PC-3 (cell line): ENCODE measurements around the gene TGM5. TPM values are rescaled to one million over a fixed set of nuclear protein-coding genes. Genes with fewer than 3 reads are reported as not detected.

ENCODE experiments used
- ATAC-seq: fragments of 200-7000 bp; cut with Tn5 transposase; 2 replicates; pipeline ENCODE4 v1.9.1; 2020; ENCODE audit warnings: mild to moderate bottlenecking, moderate library complexity
- BruUV-seq: library from RNA; stranded (reverse); fragments of 400-500 nt; replicated peaks from 2 replicates; lab custom pipeline; 2021; lab: Mats Ljungman, UMichigan
- CTCF ChIA-PET: fragments of 300-600 bp; sonication (Branson Sonifier 250); formaldehyde crosslinking; loops from one replicate; lab custom pipeline; 2022; ENCODE audit warnings: antibody characterized with exemption; lab: Charles Lee
- POLR2A ChIA-PET: fragments of 300-600 bp; sonication (Branson Sonifier 250); formaldehyde crosslinking; loops from one replicate; lab custom pipeline; 2022; ENCODE audit warnings: antibody characterized with exemption; ENCODE audit not compliant: unreplicated experiment; lab: Charles Lee
- DNase-seq: peaks from one replicate; pipeline ENCODE4 v3.0.0-alpha.2; 2015
- H2AFZ ChIP-seq: fragments of 300-600 bp; sonication (generic); 2 replicates; pipeline ENCODE4 v1.6.0; 2016; ENCODE audit warnings: antibody characterized with exemption, low read length
- H3F3A ChIP-seq: fragments of 300-600 bp; sonication (generic); one replicate; pipeline ENCODE4 v1.6.0; 2017; ENCODE audit warnings: antibody characterized with exemption, low read length, control low read depth, mild to moderate bottlenecking; ENCODE audit not compliant: unreplicated experiment
- H3K27ac ChIP-seq: fragments of 300-600 bp; sonication (generic); 2 replicates; pipeline ENCODE4 v1.5.1; 2016; ENCODE audit warnings: mild to moderate bottlenecking, low read length
- H3K27me3 ChIP-seq: fragments of 300-600 bp; sonication (generic); 2 replicates; pipeline ENCODE4 v1.6.1; 2016; ENCODE audit warnings: low read length, mixed read lengths
- H3K36me3 ChIP-seq: fragments of 300-600 bp; sonication (generic); 2 replicates; pipeline ENCODE4 v1.6.1; 2016; ENCODE audit warnings: low read depth, mixed run types, low read length, mixed read lengths
- H3K4me1 ChIP-seq: fragments of 300-600 bp; sonication (generic); 2 replicates; pipeline ENCODE4 v1.5.1; 2016; ENCODE audit warnings: low read length; ENCODE audit not compliant: insufficient read depth
- H3K4me2 ChIP-seq: fragments of 300-600 bp; sonication (generic); 2 replicates; pipeline ENCODE4 v1.6.0; 2016; ENCODE audit warnings: low read length
- H3K4me3 ChIP-seq: fragments of 300-600 bp; sonication (generic); 2 replicates; pipeline ENCODE4 v1.5.1; 2016; ENCODE audit warnings: mild to moderate bottlenecking, low read length, mixed read lengths
- H3K79me2 ChIP-seq: fragments of 300-600 bp; sonication (generic); 2 replicates; pipeline ENCODE4 v1.6.1; 2017; ENCODE audit warnings: low read length, mixed read lengths
- H3K9ac ChIP-seq: fragments of 300-600 bp; sonication (generic); 2 replicates; pipeline ENCODE4 v1.6.0; 2016; ENCODE audit warnings: mild to moderate bottlenecking, low read length
- H3K9me2 ChIP-seq: fragments of 300-600 bp; sonication (generic); replicated peaks from 2 replicates; pipeline ENCODE4 v1.6.1; 2016; ENCODE audit warnings: mixed run types, low read length, mixed read lengths
- H3K9me3 ChIP-seq: fragments of 300-600 bp; sonication (generic); 2 replicates; pipeline ENCODE4 v1.6.1; 2016; ENCODE audit warnings: low read length, mixed read lengths
- H4K20me1 ChIP-seq: fragments of 300-600 bp; sonication (generic); 2 replicates; pipeline ENCODE4 v1.6.1; 2016; ENCODE audit warnings: low read length, mixed read lengths
- EZH2 ChIP-seq: fragments of 300-600 bp; sonication (generic); IDR thresholded peaks from one replicate; pipeline ENCODE4 v1.6.1; 2017; ENCODE audit warnings: antibody characterized with exemption, mild to moderate bottlenecking, low read length; ENCODE audit not compliant: unreplicated experiment
- EZH2phosphoT487 ChIP-seq: fragments of 300-600 bp; sonication (generic); IDR thresholded peaks from 2 replicates; pipeline ENCODE4 v1.6.1; 2018; ENCODE audit warnings: mild to moderate bottlenecking, antibody characterized with exemption, low read length, borderline replicate concordance
- intact Hi-C: fragments of 100-400 bp; cut with micrococcal nuclease; formaldehyde crosslinking; loops from 2 replicates; pipeline ENCODE4 v1.9.0; 2023
- total RNA-seq: library from RNA; depleted of rRNA; stranded (reverse); fragments of >200 nt; gene quantifications from 2 replicates; pipeline ENCODE4 v1.2.3, GENCODE V29; 2014
- TF ChIP-seq, protein P1 (sequence below): fragments of 300-600 bp; sonication (generic); conservative IDR thresholded peaks from 2 replicates; pipeline ENCODE4 v1.5.1; 2017; ENCODE audit warnings: antibody characterized with exemption, low read depth, mild to moderate bottlenecking, low read length

The TGM5 gene
- total RNA-seq, 1 experiment from 2014 or later: not detected

DNA sequence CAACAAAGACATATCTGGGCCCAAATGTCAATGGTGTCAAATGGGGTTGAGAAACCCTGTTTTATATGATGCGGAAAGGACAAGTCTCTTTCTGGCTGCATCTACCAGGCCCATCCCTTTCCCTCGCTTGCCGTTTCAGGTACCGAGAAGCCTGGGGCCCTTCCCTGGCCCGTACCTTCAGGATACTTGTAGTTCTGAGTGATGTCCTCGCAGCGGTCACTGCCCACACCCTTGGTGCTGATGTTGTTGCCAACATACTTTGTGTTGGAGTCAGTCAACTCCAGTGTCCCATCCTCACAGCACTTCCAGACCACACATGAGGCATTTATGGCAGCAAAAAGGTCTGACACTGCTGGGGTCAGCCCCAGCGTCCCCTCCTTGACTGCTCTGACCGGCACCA is 59.7 kb downstream of the TGM5 start:
- Histone ChIP-seq H3K79me2 (no peaks in the 10 kb centered on the region), H4K20me1 (no peaks in the 10 kb centered on the region), H3K4me3 (no peak overlapping the region), H3K4me1 (peaks cover 7% of the 10 kb centered on the region; the same call in 1 of the 2 replicates), H3K9ac (no peak overlapping the region), H3K9me2 (no peaks in the 10 kb centered on the region), H3K27me3 (no peaks in the 10 kb centered on the region), H2AFZ (no peak overlapping the region), H3K27ac (no peak overlapping the region), H3K9me3 (no peaks in the 10 kb centered on the region), H3F3A (no peaks in the 10 kb centered on the region), H3K36me3 (no peaks in the 10 kb centered on the region), H3K4me2 (no peak overlapping the region)
- no peak for TF ChIP-seq EZH2
- TF ChIP-seq, protein P1, sequence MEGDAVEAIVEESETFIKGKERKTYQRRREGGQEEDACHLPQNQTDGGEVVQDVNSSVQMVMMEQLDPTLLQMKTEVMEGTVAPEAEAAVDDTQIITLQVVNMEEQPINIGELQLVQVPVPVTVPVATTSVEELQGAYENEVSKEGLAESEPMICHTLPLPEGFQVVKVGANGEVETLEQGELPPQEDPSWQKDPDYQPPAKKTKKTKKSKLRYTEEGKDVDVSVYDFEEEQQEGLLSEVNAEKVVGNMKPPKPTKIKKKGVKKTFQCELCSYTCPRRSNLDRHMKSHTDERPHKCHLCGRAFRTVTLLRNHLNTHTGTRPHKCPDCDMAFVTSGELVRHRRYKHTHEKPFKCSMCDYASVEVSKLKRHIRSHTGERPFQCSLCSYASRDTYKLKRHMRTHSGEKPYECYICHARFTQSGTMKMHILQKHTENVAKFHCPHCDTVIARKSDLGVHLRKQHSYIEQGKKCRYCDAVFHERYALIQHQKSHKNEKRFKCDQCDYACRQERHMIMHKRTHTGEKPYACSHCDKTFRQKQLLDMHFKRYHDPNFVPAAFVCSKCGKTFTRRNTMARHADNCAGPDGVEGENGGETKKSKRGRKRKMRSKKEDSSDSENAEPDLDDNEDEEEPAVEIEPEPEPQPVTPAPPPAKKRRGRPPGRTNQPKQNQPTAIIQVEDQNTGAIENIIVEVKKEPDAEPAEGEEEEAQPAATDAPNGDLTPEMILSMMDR: no peak
- TF ChIP-seq EZH2phosphoT487: no peak
- ChIA-PET POLR2A (no interaction called here), CTCF (no interaction called here)
- DNase-seq (no peak), ATAC-seq (no peak)
- intact Hi-C loops: no loop called here
- no TSS peak for BruUV-seq

DNA sequence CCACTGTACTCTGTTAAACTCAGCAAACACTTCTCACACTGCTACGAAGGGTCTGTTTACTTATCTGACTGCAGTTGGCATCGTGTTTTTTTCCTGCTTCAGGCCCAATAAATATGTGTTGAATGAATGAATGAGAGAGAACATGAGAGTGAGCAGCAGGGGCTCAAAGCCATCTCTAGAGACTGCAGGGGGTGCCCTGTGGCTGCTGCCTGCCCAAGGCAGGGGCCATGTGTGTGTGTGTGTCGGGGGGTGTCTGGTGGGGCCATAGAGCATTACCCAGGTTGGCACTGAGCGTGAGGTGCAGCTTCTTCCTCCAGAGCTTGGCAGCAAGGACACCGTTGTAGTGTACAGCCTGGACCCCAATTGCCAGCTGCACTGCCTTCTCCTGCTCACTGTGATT is 60.7 kb downstream of the TGM5 start:
- peaks cover 7% of the 10 kb centered on the region; the same call in 1 of the 2 replicates for H3K4me1 ChIP-seq
- POLR2A ChIA-PET: no interaction called here

More for the DNA sequence above, 60.7 kb downstream of the TGM5 start:
- no peak overlapping the region for H3K27ac ChIP-seq
- DNase-seq: no peak
- no peak overlapping the region for H2AFZ ChIP-seq
- H3K36me3 ChIP-seq: no peaks in the 10 kb centered on the region
- no TSS peak for BruUV-seq
- H3K9me3 ChIP-seq: no peaks in the 10 kb centered on the region
- H3K4me2 ChIP-seq: no peak overlapping the region
- H3F3A ChIP-seq: no peaks in the 10 kb centered on the region
- TF ChIP-seq, protein P1: no peak
- TF ChIP-seq EZH2: no peak
- no peak for TF ChIP-seq EZH2phosphoT487
- no peaks in the 10 kb centered on the region for H3K27me3 ChIP-seq
- H3K9me2 ChIP-seq: no peaks in the 10 kb centered on the region
- no peak overlapping the region for H3K9ac ChIP-seq
- H4K20me1 ChIP-seq: no peaks in the 10 kb centered on the region
- CTCF ChIA-PET: no interaction called here
- intact Hi-C loops: no loop called here
- H3K79me2 ChIP-seq: no peaks in the 10 kb centered on the region
- no peak for ATAC-seq
- no peak overlapping the region for H3K4me3 ChIP-seq
